ENCODE measurements around the gene TNS3. TPM values are rescaled to one million over a fixed set of nuclear protein-coding genes. Genes with fewer than 3 reads are reported as not detected.

The TNS3 gene
- total RNA-seq, 1 donor from 2014 or later = 452 TPM

- no peaks in the 10 kb centered on the region for H3K27me3 Mint-ChIP-seq (ENCODE audit: low read depth)
- H3K36me3 Mint-ChIP-seq = peaks cover 4% of the 10 kb centered on the region
- peak overlapping the region; percentile 98 for H3K27ac Mint-ChIP-seq
- no peak for DNase-seq (ENCODE audit: low spot score in 2 of 2, unreplicated experiment in 2 of 2)
- peaks cover 56% of the 10 kb centered on the region for H3K4me1 Mint-ChIP-seq
- no peak for TF ChIP-seq CTCF (IDR thresholded peaks at IDR 0.05; ENCODE audit: unreplicated experiment)
- no peaks in the 10 kb centered on the region for H3K9me3 Mint-ChIP-seq
- no peak overlapping the region for H3K4me3 Mint-ChIP-seq
Measured at GRCh38 chr7:47330026-47330425, 251.9 kb downstream of the TNS3 start.

GRCh38 chr7:47329320-47329926, 252.5 kb downstream of the TNS3 start:
- H3K4me1 Mint-ChIP-seq = peaks cover 56% of the 10 kb centered on the region
- no peak overlapping the region for H3K4me3 Mint-ChIP-seq
- peak overlapping the region; percentile 98 for H3K27ac Mint-ChIP-seq
- DNase-seq (ENCODE audit: low spot score in 2 of 2, unreplicated experiment in 2 of 2) = no peak
- H3K27me3 Mint-ChIP-seq (ENCODE audit: low read depth) = no peaks in the 10 kb centered on the region
- H3K9me3 Mint-ChIP-seq = no peaks in the 10 kb centered on the region
- no peak for TF ChIP-seq CTCF (IDR thresholded peaks at IDR 0.05; ENCODE audit: unreplicated experiment)
- H3K36me3 Mint-ChIP-seq = peaks cover 7% of the 10 kb centered on the region

GRCh38 chr7:47328392-47329319, 253.3 kb downstream of the TNS3 start:
- H3K4me1 Mint-ChIP-seq = peaks cover 51% of the 10 kb centered on the region
- H3K36me3 Mint-ChIP-seq = peaks cover 8% of the 10 kb centered on the region
- no peak for TF ChIP-seq CTCF (IDR thresholded peaks at IDR 0.05; ENCODE audit: unreplicated experiment)
- H3K27ac Mint-ChIP-seq = peak overlapping the region; percentile 98
- H3K9me3 Mint-ChIP-seq = no peaks in the 10 kb centered on the region
- no peak for DNase-seq (ENCODE audit: low spot score in 2 of 2, unreplicated experiment in 2 of 2)
- H3K4me3 Mint-ChIP-seq = peak overlapping the region; percentile 60
- no peaks in the 10 kb centered on the region for H3K27me3 Mint-ChIP-seq (ENCODE audit: low read depth)

GRCh38 chr7:47327698-47328391, 254.1 kb downstream of the TNS3 start:
- Mint-ChIP-seq H3K36me3 (peaks cover 16% of the 10 kb centered on the region), H3K9me3 (no peaks in the 10 kb centered on the region), H3K27ac (peak overlapping the region; percentile 98), H3K4me3 (peak overlapping the region; percentile 60), H3K27me3 (ENCODE audit: low read depth) (no peaks in the 10 kb centered on the region), H3K4me1 (peaks cover 43% of the 10 kb centered on the region)
- peak; percentile 56 to 80 for DNase-seq (ENCODE audit: low spot score in 2 of 2, unreplicated experiment in 2 of 2)
- TF ChIP-seq CTCF (IDR thresholded peaks at IDR 0.05; ENCODE audit: unreplicated experiment) = no peak

- no peaks in the 10 kb centered on the region for H3K9me3 Mint-ChIP-seq
- peak overlapping the region; percentile 98 for H3K27ac Mint-ChIP-seq
- DNase-seq (ENCODE audit: low spot score in 2 of 2, unreplicated experiment in 2 of 2) = no peak
- TF ChIP-seq CTCF (IDR thresholded peaks at IDR 0.05; ENCODE audit: unreplicated experiment) = no peak
- H3K4me1 Mint-ChIP-seq = peaks cover 40% of the 10 kb centered on the region
- H3K36me3 Mint-ChIP-seq = peaks cover 20% of the 10 kb centered on the region
- no peaks in the 10 kb centered on the region for H3K27me3 Mint-ChIP-seq (ENCODE audit: low read depth)
- peak overlapping the region; percentile 60 for H3K4me3 Mint-ChIP-seq
Measured at GRCh38 chr7:47327346-47327697, 254.6 kb downstream of the TNS3 start.

All from mesothelial cell of epicardium (in vitro differentiated cells).